Fibroblast of upper back skin (primary cell): ENCODE data around the gene NIN.
"Not testable (repeated sequence)": the region's sequence is repeated elsewhere in the genome, so short reads cannot be mapped to it uniquely, and the experiment has no call there.

ENCODE experiments used
- DNase-seq: peaks from one replicate; pipeline ENCODE4 v3.0.0-alpha.2; 2013

Gene NIN

DNA sequence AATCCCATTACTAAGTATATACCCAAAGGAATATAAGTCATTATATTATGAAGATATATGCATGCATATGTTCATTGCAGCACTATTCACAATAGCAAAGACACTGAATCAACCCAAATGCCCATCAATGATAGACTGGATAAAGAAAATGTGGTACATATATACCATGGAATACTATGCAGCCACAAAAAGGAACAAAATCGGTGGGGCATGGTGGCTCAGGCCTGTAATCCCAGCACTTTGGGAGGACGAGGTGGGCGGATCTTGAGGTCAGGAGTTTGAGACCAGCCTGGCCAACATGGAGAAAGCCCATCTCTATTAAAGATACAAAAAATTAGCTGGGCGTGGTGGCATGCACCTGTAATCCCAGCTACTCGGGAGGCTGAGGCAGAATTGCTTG lies 15.4 kb downstream of the NIN start:
- not testable (repeated sequence) for DNase-seq

GRCh38 chr14:50815058-50815457 lies 15.9 kb downstream of the NIN start:
- DNase-seq: not testable (repeated sequence)

- DNase-seq: no peak
Measured at GRCh38 chr14:50814161-50814560, 16.8 kb downstream of the NIN start.

- DNase-seq: no peak
Measured at GRCh38 chr14:50813544-50813863, 17.5 kb downstream of the NIN start.

- DNase-seq: no peak
Measured at GRCh38 chr14:50812856-50813543, 18.0 kb downstream of the NIN start.

DNA sequence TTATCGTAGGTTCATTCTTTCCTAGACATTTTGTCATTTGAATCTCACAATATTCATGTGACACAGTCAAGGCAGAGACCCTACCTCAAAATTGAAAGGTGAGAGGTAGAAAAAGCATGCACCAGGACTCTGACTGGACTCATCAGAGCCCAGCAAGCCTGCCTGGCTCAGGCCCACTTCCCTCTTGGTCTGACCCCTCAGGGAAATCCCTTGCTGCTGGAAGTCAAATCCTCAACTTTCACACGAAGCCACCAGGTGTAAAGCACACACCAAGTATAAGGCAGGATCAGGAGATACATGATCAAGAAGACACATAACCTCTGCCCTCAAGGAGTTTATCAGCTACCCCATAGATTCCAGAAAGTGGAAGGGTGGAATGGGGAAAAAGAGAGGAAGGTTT lies 18.8 kb downstream of the NIN start:
- no peak for DNase-seq

GRCh38 chr14:50808053-50808452 lies 22.9 kb downstream of the NIN start:
- DNase-seq: no peak

DNA sequence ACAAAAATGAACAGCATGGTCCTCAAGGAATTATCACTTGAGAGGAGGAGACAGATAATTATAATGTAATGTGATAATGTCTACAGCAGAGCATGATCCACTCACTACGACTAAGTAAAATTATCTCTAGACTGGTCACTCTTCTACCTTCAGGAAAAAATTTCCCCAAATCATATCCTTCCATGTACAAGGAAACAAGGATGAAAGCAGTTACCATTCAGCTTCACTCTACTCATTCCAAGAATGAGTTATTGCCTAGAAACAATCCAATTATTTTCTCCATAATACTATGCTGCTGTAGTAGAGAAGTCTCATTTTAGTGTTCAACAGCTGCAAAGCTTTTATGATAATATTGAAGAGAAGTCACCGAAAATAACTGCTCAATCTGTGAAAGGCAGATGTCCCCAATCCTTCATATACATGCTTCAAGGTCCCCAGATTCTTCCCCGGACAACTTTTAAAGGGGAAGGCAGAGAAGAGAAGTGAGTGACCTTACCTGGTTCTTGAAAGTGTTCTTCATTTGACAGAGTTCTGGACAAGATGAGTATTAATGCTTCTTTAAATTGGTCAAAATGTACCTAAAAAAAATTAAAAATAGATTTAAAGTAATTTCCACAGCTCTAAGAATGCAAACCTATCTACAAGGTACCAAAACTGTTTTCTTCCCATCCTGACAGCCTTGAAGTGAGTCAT lies 24.6 kb downstream of the NIN start:
- DNase-seq: no peak

DNA sequence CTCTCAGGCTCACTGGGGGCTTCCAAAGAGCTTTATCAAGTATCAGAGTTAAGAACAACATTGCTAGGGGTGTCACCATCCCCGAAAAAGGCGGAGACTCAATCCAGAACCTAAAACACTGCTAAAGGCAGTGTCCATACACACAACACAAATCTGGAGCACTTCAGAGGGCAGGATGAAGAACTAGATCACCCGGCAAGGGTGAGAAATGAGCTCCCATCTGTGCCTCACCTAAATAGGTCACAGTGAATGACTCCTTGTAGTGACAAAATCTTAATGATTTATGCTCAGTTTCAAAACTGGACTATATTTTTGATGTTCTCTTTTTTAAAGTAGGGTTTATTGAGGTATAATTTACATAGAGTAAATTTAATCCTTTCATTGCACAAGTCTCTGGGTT lies 25.6 kb downstream of the NIN start:
- DNase-seq: no peak

DNA sequence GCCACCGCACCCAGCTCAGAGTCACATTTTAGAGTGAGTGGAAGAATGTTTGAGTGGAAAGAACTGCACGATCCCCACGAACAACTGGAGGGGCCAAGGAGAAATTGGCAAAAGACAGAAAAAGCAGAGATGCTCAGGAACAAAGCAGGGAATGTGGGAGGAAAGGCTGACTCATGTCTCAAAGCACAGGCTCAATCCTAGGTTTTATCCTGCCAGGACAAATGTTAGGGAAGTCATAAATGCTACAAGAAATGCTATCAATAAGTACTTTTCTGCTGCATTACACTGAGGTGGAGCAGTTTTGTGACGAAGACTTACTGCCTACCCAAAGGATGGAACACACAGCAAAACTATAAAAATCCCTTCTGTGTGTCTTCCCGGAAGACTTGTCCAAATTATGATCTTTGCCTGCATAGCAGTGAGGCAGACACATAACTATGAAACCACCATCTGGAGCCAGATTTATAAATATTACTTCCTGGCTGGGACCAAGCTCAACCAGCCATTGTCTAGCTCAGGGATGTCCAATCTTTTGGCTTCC lies 26.7 kb downstream of the NIN start:
- peak; percentile 79 for DNase-seq

DNA sequence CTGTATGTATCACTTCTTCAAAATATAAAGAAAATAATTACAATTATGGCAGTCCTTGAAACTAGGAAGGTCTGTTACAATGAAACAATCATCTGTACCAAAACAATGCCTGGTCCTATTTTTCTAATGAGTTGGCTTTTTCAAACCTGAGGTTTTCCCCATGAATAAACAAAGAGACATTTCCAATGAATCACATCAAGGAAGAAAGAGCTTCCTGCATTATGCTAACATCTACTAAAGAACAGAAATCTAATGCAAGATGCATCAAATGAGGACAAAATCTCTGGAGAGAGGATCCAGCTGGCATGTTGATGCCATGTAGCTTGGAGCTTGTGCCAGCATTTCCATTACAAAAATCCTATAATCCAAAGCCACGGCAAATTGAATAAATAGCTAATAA lies 29.3 kb downstream of the NIN start:
- peak; percentile 32 for DNase-seq

DNA sequence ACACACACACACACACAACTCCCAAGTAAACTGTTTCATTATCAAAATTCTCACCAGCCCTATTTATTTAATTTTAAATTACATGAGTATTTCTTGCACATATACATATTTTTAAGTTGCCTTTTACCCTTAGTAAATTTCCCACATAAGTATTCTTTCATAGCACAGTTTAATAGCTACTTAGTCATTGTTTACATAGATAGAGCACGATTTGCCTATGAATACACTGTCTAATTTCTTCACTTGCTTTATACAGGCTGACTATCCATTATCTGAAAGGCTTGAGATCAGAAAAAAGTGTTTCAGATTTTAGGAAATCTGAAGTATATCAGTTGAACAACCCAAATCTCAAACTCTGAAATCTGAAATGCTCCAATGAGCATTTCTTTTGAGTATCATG lies 30.9 kb downstream of the NIN start:
- no peak for DNase-seq

- DNase-seq: no peak
Measured at GRCh38 chr14:50798048-50798421, 32.9 kb downstream of the NIN start.

GRCh38 chr14:50797250-50798047 lies 33.5 kb downstream of the NIN start:
- DNase-seq: no peak

DNA sequence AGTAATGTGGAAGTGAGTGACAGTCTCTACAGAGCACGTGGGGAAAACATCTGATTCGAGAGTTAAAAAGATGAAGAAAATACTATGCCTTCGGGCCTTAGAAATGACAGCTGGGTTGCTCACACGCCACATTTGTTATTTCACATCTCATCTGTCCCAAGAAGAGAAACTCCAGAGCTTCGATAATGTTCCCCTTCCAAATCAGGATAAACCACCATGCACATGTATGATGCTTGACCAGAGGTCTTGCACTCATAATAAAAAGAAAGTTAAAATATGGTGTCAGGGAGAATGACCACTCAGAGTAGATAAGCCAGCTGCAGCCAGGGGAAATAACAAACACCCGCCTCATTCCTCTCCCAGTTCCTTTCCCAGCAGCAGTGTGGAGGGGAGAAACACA lies 34.6 kb downstream of the NIN start:
- DNase-seq: no peak

DNA sequence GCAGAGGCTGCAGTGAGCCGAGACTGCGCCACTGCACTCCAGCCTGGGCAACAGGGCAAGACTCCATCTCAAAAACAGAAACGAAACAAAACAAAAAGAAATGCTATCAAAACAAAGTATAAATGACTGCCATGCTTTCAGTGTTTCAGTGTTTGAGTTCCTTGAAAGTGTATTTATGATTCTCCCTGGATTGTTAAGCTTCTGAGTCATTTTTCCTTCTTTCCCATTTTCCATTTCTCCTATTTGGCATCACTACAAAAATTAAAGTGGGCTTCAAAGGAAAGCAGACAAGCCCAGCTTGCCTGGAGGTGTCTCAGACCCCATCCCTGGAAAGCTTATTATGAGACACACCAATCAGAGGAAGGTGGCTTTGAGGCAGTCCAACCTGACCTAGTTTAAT lies 35.1 kb downstream of the NIN start:
- DNase-seq: no peak

- DNase-seq: no peak
Measured at GRCh38 chr14:50795142-50795541, 35.8 kb downstream of the NIN start.

DNA sequence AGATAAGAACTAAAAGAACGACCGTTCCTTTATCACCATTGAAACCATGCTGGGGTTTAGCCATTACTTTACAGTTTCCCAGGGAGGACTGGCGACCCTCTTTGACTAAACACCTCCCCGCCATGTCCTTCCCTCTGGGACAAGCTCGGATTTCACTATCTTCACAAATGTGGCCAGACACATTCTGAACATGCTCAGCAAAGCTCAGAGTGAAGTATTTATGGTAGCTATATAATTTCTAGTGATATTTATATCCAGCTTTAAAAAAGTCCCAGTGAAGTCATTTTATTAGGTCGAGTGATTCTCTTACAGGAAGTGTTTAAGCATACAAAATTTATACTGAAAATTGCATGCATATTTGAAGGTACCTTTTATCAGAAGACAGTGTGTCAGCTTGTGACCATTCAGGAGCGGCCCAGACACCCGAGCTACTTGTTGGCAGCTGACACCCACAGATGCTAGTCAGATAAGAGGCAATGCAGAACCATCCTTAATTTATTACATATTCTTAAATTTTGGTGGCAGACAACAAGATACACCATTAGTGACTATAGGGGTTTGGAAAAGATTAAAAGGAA lies 36.8 kb downstream of the NIN start:
- no peak for DNase-seq

DNA sequence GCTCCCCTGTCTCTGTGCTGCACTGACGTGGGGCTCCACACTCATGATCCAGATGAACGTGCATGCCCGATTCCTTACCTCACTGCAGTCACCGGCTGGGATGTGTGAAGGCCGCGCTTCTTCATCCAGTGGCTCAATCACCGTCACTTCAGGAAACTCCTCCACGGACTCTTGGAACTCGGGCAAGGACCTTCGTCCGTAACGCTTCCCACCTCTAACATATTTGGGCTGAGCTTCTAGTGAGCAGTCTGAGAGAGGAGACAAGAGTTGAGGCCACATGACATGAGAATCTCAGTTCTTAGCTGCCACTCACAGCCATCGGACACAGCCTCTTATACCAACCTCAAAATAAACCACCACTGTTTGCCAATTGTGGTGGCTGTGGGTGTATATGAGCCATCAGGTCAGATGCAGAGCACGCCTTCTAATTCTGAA lies 38.3 kb downstream of the NIN start:
- no peak for DNase-seq

DNA sequence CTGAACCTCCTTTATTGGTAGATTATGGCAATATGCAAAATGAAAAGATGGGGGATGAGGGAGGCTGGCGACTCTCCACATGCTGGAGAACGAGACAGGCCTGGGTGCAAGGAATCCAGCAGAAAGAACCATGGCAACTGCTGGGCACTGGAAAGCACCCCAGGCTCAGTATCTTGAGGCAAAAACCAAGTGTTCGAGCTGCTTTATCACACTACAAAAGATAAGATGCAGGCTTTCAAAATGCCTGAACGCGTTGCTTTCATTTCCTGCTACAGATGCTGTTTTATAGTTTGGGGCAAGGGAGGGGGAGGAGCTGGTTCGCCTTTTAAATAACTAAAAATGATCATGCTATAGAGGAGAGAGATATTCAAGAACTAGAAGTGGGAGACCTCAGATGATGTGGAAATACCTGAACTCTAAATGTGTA lies 38.9 kb downstream of the NIN start:
- no peak for DNase-seq

- DNase-seq: no peak
Measured at GRCh38 chr14:50791201-50791600, 39.8 kb downstream of the NIN start.

- DNase-seq: no peak
Measured at GRCh38 chr14:50790589-50790988, 40.4 kb downstream of the NIN start.

GRCh38 chr14:50786751-50787464 lies 44.1 kb downstream of the NIN start:
- no peak for DNase-seq
